ENCODE data around the gene SPDYC.
"Not testable (repeated sequence)": the region's sequence is repeated elsewhere in the genome, so short reads cannot be mapped to it uniquely, and the experiment has no call there.

Gene SPDYC

GRCh38 chr11:65134240-65134951, 35.6 kb upstream of the SPDYC start, which contains the start of gene SYVN1:
Gene SYVN1, minus strand, starts transcription at chr11:65134519. Its CDS starts 918 bp downstream, at chr11:65133601.
- DNase-seq: peak; percentile 92

GRCh38 chr11:65134952-65135632, 34.9 kb upstream of the SPDYC start:
- DNase-seq: peak; percentile 93

DNA sequence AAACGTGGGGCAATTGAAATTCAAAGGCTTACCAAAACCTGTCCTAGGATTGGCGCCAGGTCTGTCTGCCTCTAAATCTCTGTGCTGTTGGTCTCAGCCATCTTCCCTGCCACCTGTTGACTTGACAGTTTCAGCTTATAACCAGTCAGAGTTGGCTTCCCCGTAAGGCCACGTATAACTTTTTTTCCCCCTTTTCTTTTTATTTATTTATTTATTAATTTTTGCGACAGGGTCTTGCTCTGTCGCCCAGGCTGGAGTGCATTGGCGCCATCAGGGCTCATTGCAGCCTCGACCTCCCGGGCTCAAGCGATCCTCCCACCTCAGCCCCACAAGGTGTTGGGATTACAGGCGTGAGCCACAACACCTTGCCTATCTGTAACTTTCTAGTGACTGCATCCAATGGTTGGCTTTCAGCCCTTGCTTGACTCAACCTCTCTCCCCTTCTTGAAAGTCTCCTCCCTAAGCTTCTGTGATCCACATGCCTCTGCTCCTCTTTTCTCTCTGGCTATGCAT, 34.3 kb upstream of the SPDYC start:
- no peak for DNase-seq

GRCh38 chr11:65136515-65137096, 33.4 kb upstream of the SPDYC start:
- no peak for DNase-seq

DNA sequence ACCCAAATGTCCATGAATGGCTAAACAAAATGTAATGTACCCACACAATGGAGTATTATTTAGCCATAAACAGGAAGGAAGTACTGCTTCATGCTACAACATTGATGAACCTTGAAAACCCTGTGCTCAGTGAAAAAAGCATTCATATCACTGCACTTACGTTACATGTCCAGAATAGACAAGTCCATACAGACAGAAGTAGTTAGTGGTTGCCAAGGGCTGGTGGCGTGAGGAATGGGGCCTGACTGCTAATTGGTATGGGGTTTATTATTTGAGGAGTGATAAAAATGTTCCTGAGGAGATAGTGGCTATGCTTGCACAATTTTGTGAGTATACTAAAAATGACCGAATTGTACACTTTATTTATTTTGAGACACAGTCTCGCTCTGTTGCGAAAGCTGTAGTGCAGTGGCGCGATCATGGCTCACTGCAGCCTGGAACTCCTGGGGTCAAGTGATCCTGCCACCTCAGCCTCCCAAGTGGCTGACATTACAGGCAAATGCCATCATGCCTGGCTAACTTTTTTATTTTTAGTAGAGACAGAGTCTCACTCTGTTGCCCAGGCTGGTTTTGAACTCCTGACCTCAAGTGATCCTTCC, 28.0 kb upstream of the SPDYC start:
- DNase-seq: no peak

DNA sequence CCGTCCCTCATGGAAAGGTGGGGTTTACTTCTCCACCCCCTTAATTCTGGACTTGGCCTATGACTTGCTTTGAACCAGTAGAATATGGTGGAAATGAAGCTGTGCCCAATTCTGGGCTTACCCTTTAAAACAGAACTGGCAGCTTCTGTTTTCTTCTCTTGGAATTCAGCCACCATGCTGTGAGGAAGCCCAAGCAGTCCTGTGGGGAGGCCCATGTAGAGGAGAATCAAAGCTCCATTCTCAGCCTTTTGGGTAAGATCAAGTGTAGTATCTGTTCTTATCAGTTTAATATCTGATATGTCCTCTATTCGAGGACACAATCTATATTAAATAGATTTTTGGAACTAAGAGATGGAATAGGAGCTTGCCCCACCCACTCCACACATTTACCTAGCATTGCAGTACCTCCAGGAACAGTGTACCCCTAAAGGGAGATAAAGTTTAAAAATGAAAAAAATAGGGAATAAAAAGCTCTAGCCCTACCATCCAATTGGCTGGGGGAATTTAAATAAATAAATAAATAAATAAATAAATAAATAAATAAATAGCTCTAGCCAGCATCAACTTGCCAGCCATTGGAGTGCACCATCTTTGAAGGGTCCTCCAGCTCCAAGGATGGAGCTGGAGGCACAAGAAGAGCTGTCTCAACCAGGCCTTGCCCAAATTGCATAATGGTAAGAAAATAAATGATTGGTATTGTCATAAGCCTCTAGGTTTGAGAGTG, 22.5 kb upstream of the SPDYC start:
- no peak for DNase-seq

DNA sequence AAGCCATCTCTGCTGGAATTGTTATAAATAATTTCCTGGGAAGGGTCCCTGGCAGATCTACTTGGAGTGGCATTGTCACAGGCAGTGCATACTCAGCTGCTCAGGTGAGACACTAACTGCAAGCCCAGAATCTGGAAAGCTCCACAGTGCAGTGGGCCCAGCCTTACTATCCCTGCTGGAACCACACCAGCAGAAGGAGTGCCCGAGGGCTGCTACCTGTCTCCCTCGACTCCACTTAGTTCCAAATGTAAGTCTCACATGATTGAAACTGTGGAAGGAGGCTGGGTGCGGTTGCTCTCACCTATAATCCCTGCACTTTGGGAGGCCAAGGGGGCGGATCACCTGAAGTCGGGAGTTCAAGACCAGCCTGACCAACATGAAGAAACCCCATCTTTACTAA, 21.4 kb upstream of the SPDYC start:
- no peak for DNase-seq

DNA sequence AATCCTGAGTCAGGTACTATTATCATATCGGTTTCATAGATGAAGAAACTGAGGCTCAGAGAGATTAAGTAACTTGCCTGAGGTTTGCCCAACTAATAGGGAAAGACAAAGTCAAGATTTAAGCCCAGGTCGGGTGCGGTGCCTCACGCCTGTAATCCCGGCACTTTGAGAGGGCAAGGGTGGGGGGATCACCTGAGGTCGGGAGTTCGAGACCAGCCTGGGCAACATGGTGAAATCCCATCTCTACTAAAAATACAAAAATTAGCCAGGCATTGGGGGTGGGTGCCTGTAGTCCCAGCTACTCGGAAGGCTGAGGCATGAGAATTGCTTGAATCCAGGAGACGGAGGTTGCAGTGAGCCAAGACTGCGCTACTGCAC, 19.9 kb upstream of the SPDYC start:
- not testable (repeated sequence) for DNase-seq

GRCh38 chr11:65150509-65151299, 19.3 kb upstream of the SPDYC start:
- no peak for DNase-seq

DNA sequence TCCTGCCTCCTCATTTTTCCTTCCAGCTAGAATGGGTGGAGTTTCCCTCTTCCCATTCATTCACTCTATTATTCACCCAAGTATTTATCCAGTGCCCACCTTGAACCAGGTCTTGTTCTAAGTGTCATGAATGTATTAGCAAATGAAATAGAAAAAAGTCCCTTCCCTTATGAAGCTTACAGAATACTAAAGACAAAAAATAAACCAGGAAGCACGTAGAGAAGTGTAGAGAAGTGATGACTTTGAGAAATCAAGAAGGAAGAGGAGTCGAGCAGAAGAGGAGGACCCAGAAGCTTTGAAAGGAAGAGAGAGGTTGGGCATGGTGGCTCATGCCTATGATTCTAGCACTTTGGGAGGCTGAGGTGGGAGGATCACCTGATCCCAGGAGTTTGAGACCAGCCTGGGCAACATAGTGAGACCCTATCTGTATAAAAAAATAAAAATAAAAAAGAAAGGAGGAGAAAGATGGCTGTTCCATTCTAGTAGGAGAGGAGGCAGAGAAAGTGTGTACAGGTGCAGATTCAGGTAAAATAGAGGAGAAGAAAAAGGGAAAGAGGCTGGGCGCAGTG, 18.6 kb upstream of the SPDYC start:
- DNase-seq: no peak

- no peak for DNase-seq
These were observed 17.9 kb upstream of the SPDYC start for GRCh38 chr11:65152122-65152521.

- DNase-seq: no peak
These were observed 13.8 kb upstream of the SPDYC start for GRCh38 chr11:65156256-65156655.

- no peak for DNase-seq
These were observed 13.1 kb upstream of the SPDYC start for GRCh38 chr11:65156926-65157325.

GRCh38 chr11:65157336-65157735, 12.7 kb upstream of the SPDYC start:
- DNase-seq: no peak

GRCh38 chr11:65159012-65159411, 11.0 kb upstream of the SPDYC start:
- DNase-seq: no peak

GRCh38 chr11:65160643-65161042, 9.4 kb upstream of the SPDYC start:
- DNase-seq: no peak

DNA sequence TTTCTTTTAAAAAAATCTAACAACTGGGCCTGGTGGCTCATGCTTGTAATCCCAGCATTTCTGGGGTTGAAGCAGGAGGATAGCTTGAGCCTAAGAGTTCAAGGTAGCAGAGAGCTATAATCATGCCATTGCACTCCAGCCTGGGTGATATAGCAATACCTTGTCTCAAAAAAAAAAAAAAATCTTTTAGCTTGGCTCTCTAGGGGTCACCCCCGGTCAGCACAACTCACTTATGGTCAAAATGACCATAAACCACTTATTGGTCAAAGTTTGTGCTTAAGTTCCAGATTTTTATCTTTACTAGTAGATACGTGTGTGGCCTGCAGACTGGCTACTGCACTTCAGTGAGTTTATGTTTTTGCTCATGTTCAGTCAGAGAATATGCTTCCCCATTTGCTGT, 6.3 kb upstream of the SPDYC start:
- DNase-seq: no peak

GRCh38 chr11:65165410-65166317, 4.4 kb upstream of the SPDYC start:
- DNase-seq: no peak

GRCh38 chr11:65166893-65167292, 3.1 kb upstream of the SPDYC start:
- no peak for DNase-seq

- DNase-seq: no peak
These were observed 2.4 kb upstream of the SPDYC start for GRCh38 chr11:65167656-65168055.
